H1 (cell line): ENCODE results near the gene COQ2. TPM values are rescaled to one million over a fixed set of nuclear protein-coding genes. Genes with fewer than 3 reads are reported as not detected.

Experiments used
- CTCF ChIA-PET: fragments of 300-600 bp; sonication (Branson Sonifier 250); formaldehyde crosslinking; loops from one replicate; lab custom pipeline; 2021; ENCODE audit not compliant: partially characterized antibody; lab: Charles Lee
- POLR2A ChIA-PET: fragments of 300-600 bp; sonication (Branson Sonifier 250); formaldehyde crosslinking; loops from one replicate; lab custom pipeline; 2021; ENCODE audit warnings: inconsistent platforms; ENCODE audit not compliant: partially characterized antibody; lab: Charles Lee
- DNase-seq, 2 experiments: peaks; one replicate each; pipeline versions ENCODE4 v3.0.0 to v3.0.0-alpha.2; 2010 to 2022; ENCODE audit warnings: low spot score in 2 of 2, low read depth in 1 of 2, mixed read lengths in 1 of 2
- FAIRE-seq: peaks from 2 replicates; lab custom pipeline; 2011; peaks lifted over from hg19 to GRCh38; lab: Jason Lieb, UNC
- H2AFZ ChIP-seq: 2 replicates; pipeline ENCODE4 v1.8.1; 2012; ENCODE audit warnings: low read length, inconsistent platforms
- H2AK5ac ChIP-seq: 2 replicates; pipeline ENCODE4 v1.6.1; 2013; ENCODE audit warnings: low read depth, low read length
- H2BK120ac ChIP-seq: replicated peaks from 2 replicates; pipeline ENCODE3; 2013; ENCODE audit warnings: low read depth, low read length, inconsistent platforms
- H2BK12ac ChIP-seq: 2 replicates; pipeline ENCODE4 v1.6.1; 2013; ENCODE audit warnings: low read depth, low read length
- H2BK15ac ChIP-seq: 2 replicates; pipeline ENCODE4 v1.6.1; 2013; ENCODE audit warnings: low read length
- H2BK20ac ChIP-seq: 2 replicates; pipeline ENCODE4 v1.6.1; 2013; ENCODE audit warnings: low read length
- H2BK5ac ChIP-seq: 2 replicates; pipeline ENCODE4 v1.6.1; 2013; ENCODE audit warnings: low read depth, low read length
- H3K14ac ChIP-seq: 2 replicates; pipeline ENCODE4 v1.6.1; 2013; ENCODE audit warnings: inconsistent platforms; ENCODE audit not compliant: insufficient read length
- H3K18ac ChIP-seq: 2 replicates; pipeline ENCODE4 v1.6.1; 2013; ENCODE audit warnings: low read length; ENCODE audit errors: extremely low read depth
- H3K23ac ChIP-seq: 2 replicates; pipeline ENCODE4 v1.6.1; 2013; ENCODE audit warnings: inconsistent platforms; ENCODE audit not compliant: insufficient read length
- H3K23me2 ChIP-seq: 2 replicates; pipeline ENCODE4 v1.6.1; 2013; ENCODE audit warnings: low read depth, low read length
- H3K27ac ChIP-seq: 2 replicates; pipeline ENCODE4 v1.6.1; 2011; ENCODE audit warnings: low read depth, low read length, inconsistent platforms
- H3K27me3 ChIP-seq, 4 experiments: replicated peaks in 1 of 4; 1 replicate in 1 of 4; 2 replicates in 3 of 4; pipeline versions ENCODE4 v1.6.1 to v1.8.1; 2011 to 2013; ENCODE audit warnings: low read length in 3 of 4, mild to moderate bottlenecking in 3 of 4, inconsistent platforms in 2 of 4, mixed read lengths in 2 of 4, moderate library complexity in 1 of 4; ENCODE audit not compliant: control insufficient read depth in 3 of 4, insufficient read depth in 3 of 4; ENCODE audit errors: extremely low read depth in 1 of 4
- H3K36me3 ChIP-seq, 4 experiments: 2 replicates each; pipeline versions ENCODE4 v1.6.1 to v1.8.1; 2011 to 2013; ENCODE audit warnings: mild to moderate bottlenecking in 4 of 4, low read length in 3 of 4, moderate library complexity in 2 of 4, control low read depth in 1 of 4, inconsistent platforms in 1 of 4; ENCODE audit not compliant: insufficient read depth in 4 of 4, control insufficient read depth in 2 of 4
- H3K4ac ChIP-seq: replicated peaks from 2 replicates; pipeline ENCODE3; 2013; ENCODE audit warnings: low read length, low read depth, mixed read lengths, inconsistent platforms; ENCODE audit not compliant: insufficient read length
- H3K4me1 ChIP-seq, 4 experiments: replicated peaks in 1 of 4; 1 replicate in 1 of 4; 2 replicates in 3 of 4; pipeline versions ENCODE4 v1.6.1 to v1.8.1; 2011 to 2013; ENCODE audit warnings: low read length in 3 of 4, inconsistent platforms in 2 of 4, mixed read lengths in 1 of 4; ENCODE audit not compliant: insufficient read depth in 4 of 4, control insufficient read depth in 3 of 4
- H3K4me2 ChIP-seq, 2 experiments: 2 replicates each; pipeline versions ENCODE4 v1.6.1 to v1.8.1; 2011 to 2013; ENCODE audit warnings: low read depth in 2 of 2, low read length in 2 of 2, control low read depth in 1 of 2, inconsistent platforms in 1 of 2, mild to moderate bottlenecking in 1 of 2; ENCODE audit not compliant: insufficient read depth in 1 of 2
- H3K4me3 ChIP-seq, 4 experiments: fragments of 200-600, 300-600 bp in 1 of 4; sonication (generic), shearing (Covaris generic), sonication (Bioruptor Twin) in 1 of 4; 2 replicates each; pipeline versions ENCODE4 v1.5.1 to v1.8.1; 2011 to 2016; ENCODE audit warnings: low read length in 4 of 4, low read depth in 3 of 4, control low read depth in 2 of 4, inconsistent platforms in 2 of 4, mild to moderate bottlenecking in 2 of 4, mixed read lengths in 1 of 4, moderate library complexity in 1 of 4; ENCODE audit not compliant: insufficient read depth in 2 of 4; ENCODE audit errors: extremely low read depth in 1 of 4
- H3K56ac ChIP-seq: replicated peaks from 2 replicates; pipeline ENCODE3; 2013; ENCODE audit warnings: low read depth, mild to moderate bottlenecking, mixed read lengths, low read length, inconsistent platforms; ENCODE audit not compliant: insufficient read length
- H3K79me1 ChIP-seq: 2 replicates; pipeline ENCODE4 v1.6.1; 2013; ENCODE audit warnings: low read depth, low read length, control low read depth
- H3K79me2 ChIP-seq, 2 experiments: 2 replicates each; pipeline versions ENCODE4 v1.6.1 to v1.8.1; 2012 to 2013; ENCODE audit warnings: low read length in 2 of 2, mild to moderate bottlenecking in 2 of 2, inconsistent platforms in 1 of 2; ENCODE audit not compliant: insufficient read depth in 2 of 2, control insufficient read depth in 1 of 2
- H3K9ac ChIP-seq, 4 experiments: replicated peaks in 1 of 4; 1 replicate in 1 of 4; 2 replicates in 3 of 4; pipeline versions ENCODE4 v1.6.1 to v1.8.1; 2011 to 2013; ENCODE audit warnings: low read depth in 3 of 4, low read length in 3 of 4, control low read depth in 2 of 4, mild to moderate bottlenecking in 2 of 4, moderate library complexity in 2 of 4, inconsistent platforms in 1 of 4; ENCODE audit errors: extremely low read depth in 1 of 4
- H3K9me3 ChIP-seq, 2 experiments: 2 replicates each; pipeline versions ENCODE4 v1.6.1 to v1.8.1; 2012 to 2013; ENCODE audit warnings: mild to moderate bottlenecking in 2 of 2, moderate library complexity in 2 of 2, control low read depth in 1 of 2, inconsistent platforms in 1 of 2, low read depth in 1 of 2, low read length in 1 of 2, mixed read lengths in 1 of 2; ENCODE audit not compliant: insufficient read depth in 2 of 2
- H4K20me1 ChIP-seq, 2 experiments: replicated peaks in 1 of 2; 2 replicates each; pipeline versions ENCODE3 to v1.8.1; 2011 to 2013; ENCODE audit warnings: inconsistent platforms in 2 of 2, low read length in 2 of 2, mild to moderate bottlenecking in 1 of 2; ENCODE audit not compliant: insufficient read depth in 2 of 2, control insufficient read depth in 1 of 2
- H4K5ac ChIP-seq: 2 replicates; pipeline ENCODE4 v1.6.1; 2013; ENCODE audit warnings: low read length, low read depth, mixed read lengths, inconsistent platforms; ENCODE audit not compliant: insufficient read length
- H4K8ac ChIP-seq: 2 replicates; pipeline ENCODE4 v1.8.0; 2013; ENCODE audit warnings: mild to moderate bottlenecking, moderate library complexity, low read length, inconsistent platforms; ENCODE audit not compliant: insufficient read depth; ENCODE audit errors: extremely low read depth
- H4K91ac ChIP-seq: replicated peaks from 2 replicates; pipeline ENCODE3; 2013; ENCODE audit warnings: low read length, mixed read lengths, inconsistent platforms; ENCODE audit not compliant: insufficient read length
- BCL11A ChIP-seq, 2 experiments: IDR thresholded peaks; one replicate each; pipeline ENCODE4 v1.6.1; 2011; ENCODE audit warnings: low read depth in 2 of 2, low read length in 2 of 2, mild to moderate bottlenecking in 2 of 2
- CEBPB ChIP-seq: IDR thresholded peaks from 2 replicates; pipeline ENCODE4 v1.6.1; 2012; ENCODE audit warnings: low read depth, low read length
- CTCF ChIP-seq, 3 experiments: IDR thresholded peaks; 1 replicate in 2 of 3; 2 replicates in 1 of 3; pipeline versions ENCODE4 v1.5.1 to v1.6.1; 2011; ENCODE audit warnings: low read length in 3 of 3, mild to moderate bottlenecking in 3 of 3, inconsistent platforms in 2 of 3, low read depth in 1 of 3, moderate library complexity in 1 of 3; ENCODE audit not compliant: insufficient read depth in 1 of 3; ENCODE audit errors: control extremely low read depth in 1 of 3
- EGR1 ChIP-seq: IDR thresholded peaks from 2 replicates; pipeline ENCODE4 v1.6.1; 2011; ENCODE audit warnings: low read depth, low read length, borderline replicate concordance
- HDAC2 ChIP-seq, 2 experiments: fragments of 300-600 bp in 1 of 2; sonication (generic) in 1 of 2; IDR thresholded peaks; 2 replicates each; pipeline ENCODE4 v1.6.1; 2011 to 2012; ENCODE audit warnings: low read depth in 2 of 2, low read length in 2 of 2, mild to moderate bottlenecking in 2 of 2, moderate library complexity in 2 of 2, borderline replicate concordance in 1 of 2, inconsistent platforms in 1 of 2
- JUN ChIP-seq: IDR thresholded peaks from 2 replicates; pipeline ENCODE4 v1.6.1; 2011; ENCODE audit warnings: low read depth, mild to moderate bottlenecking, improper control_type of control experiment, low read length
- KDM1A ChIP-seq: fragments of 200-600, 300-600 bp; sonication (generic); IDR thresholded peaks from 2 replicates; pipeline ENCODE4 v1.7.1; 2016; ENCODE audit warnings: mild to moderate bottlenecking, low read length, borderline replicate concordance
- RBBP5 ChIP-seq: IDR thresholded peaks from 2 replicates; pipeline ENCODE4 v1.7.1; 2012; ENCODE audit warnings: low read depth, mild to moderate bottlenecking, inconsistent platforms, low read length, moderate library complexity, borderline replicate concordance
- TAF7 ChIP-seq: optimal IDR thresholded peaks from 2 replicates; pipeline ENCODE3; 2011; ENCODE audit warnings: low read depth, mild to moderate bottlenecking, inconsistent platforms, low read length, moderate library complexity, borderline replicate concordance
- WGBS, 2 experiments: shearing (Covaris generic) in 1 of 2; methylation state at CpG; one replicate each; pipeline versions ENCODE4 v1.1.6 to v1.1.7; 2013 to 2015; ENCODE audit warnings: low lambda C conversion rate in 2 of 2, mixed read lengths in 2 of 2, inconsistent platforms in 1 of 2, low coverage in 1 of 2, missing lambda C conversion rate in 1 of 2; ENCODE audit not compliant: insufficient replicate concordance in 2 of 2, insufficient coverage in 1 of 2, insufficient read length in 1 of 2; ENCODE audit errors: extremely low coverage in 1 of 2, missing lambda C conversion rate in 1 of 2; 5-methylcytosine and 5-hydroxymethylcytosine counted together
- polyA plus RNA-seq, 7 experiments: library from polyadenylated mRNA; depleted of rRNA in 3 of 7; stranded (reverse) in 5 of 7; unstranded in 2 of 7; fragments of >200 nt in 5 of 7; fragments of 200-250 nt in 2 of 7; gene quantifications; 1 replicate in 5 of 7; 2 replicates in 1 of 7; 4 replicates in 1 of 7; pipeline versions ENCODE4 v1.2.1 to v1.2.3, GENCODE V29; 2011 to 2013; ENCODE audit warnings: missing spikeins in 2 of 7, mixed read lengths in 2 of 7
- total RNA-seq: library from RNA; stranded (reverse); fragmentation: NEBNext Ultra II Directional; extraction: Animal tissue kit (Norgen Biotek cat#: 25700); gene quantifications from 2 replicates; pipeline ENCODE4 v1.2.1, GENCODE V29; 2021

The COQ2 gene
- total and polyA plus RNA-seq, 2 of the 8 experiments (the other 6 are each of a cell fraction or from before 2014, with no cell fraction given), result 21.5 to 22.9 TPM

- Histone ChIP-seq H2AK5ac (no peak overlapping the region), H2BK120ac (no peak overlapping the region), H4K91ac (no peak overlapping the region), H3K4me1 (no peaks in the 10 kb centered on the region), H4K5ac (no peak overlapping the region), H4K20me1 (no peaks in the 10 kb centered on the region), H3K9ac (no peak overlapping the region), H2BK12ac (no peak overlapping the region), H3K27me3 (no peaks in the 10 kb centered on the region), H2BK15ac (no peak overlapping the region), H3K27ac (no peak overlapping the region), H3K4ac (no peak overlapping the region), H3K4me3 (no peak overlapping the region), H4K8ac (no peak overlapping the region), H3K56ac (no peak overlapping the region), H2BK20ac (no peak overlapping the region), H2AFZ (no peak overlapping the region), H3K79me2 (no peaks in the 10 kb centered on the region), H3K79me1 (no peaks in the 10 kb centered on the region), H2BK5ac (no peak overlapping the region), H3K4me2 (no peak overlapping the region), H3K23me2 (peaks cover 2% of the 10 kb centered on the region; the same call in 1 of the 2 replicates), H3K36me3 (no peaks in the 10 kb centered on the region), H3K23ac (no peak overlapping the region), H3K18ac (no peak overlapping the region), H3K14ac (no peak overlapping the region), H3K9me3 (no peaks in the 10 kb centered on the region)
- WGBS, 2 experiments, result 91% methylated on average over 1 of the region's 1 CpG; no CpG with 5 or more reads in 1 of the 2 experiments
- ChIA-PET CTCF (no interaction called here), POLR2A (no interaction called here)
- no peak for FAIRE-seq
- DNase-seq, result no peak
- TF ChIP-seq JUN, result no peak
- TF ChIP-seq RBBP5, result no peak
- TF ChIP-seq CTCF (IDR thresholded peaks at IDR 0.05; ENCODE audit: control extremely low read depth in 1 of 3, insufficient read depth in 1 of 3, low read depth in 1 of 3, low read length in 3 of 3), result no peak
- TF ChIP-seq CEBPB, result no peak
- no peak for TF ChIP-seq TAF7
- TF ChIP-seq BCL11A (IDR thresholded peaks at IDR 0.05; ENCODE audit: low read depth in 2 of 2, low read length in 2 of 2), result no peak
- no peak for TF ChIP-seq EGR1
- TF ChIP-seq HDAC2 (IDR thresholded peaks at IDR 0.05; ENCODE audit: borderline replicate concordance in 1 of 2, low read depth in 2 of 2, low read length in 2 of 2), result no peak
- no peak for TF ChIP-seq KDM1A
Observed at GRCh38 chr4:83228231-83228630, 56.4 kb downstream of the COQ2 start.
